Keratinocyte (primary cell): ENCODE measurements around the gene ZNF644.
"Not testable (repeated sequence)": the region's sequence is repeated elsewhere in the genome, so short reads cannot be mapped to it uniquely, and the experiment has no call there.

Experiments
- CTCF ChIP-seq, 3 experiments: IDR thresholded peaks in 1 of 3; conservative IDR thresholded peaks in 1 of 3; optimal IDR thresholded peaks in 1 of 3; 2 replicates in 2 of 3; 3 replicates in 1 of 3; pipeline versions ENCODE3 to v1.5.1; 2011; ENCODE audit warnings: low read length in 3 of 3, mild to moderate bottlenecking in 3 of 3, moderate library complexity in 2 of 3, control low read depth in 1 of 3, inconsistent platforms in 1 of 3; ENCODE audit not compliant: insufficient read depth in 2 of 3; ENCODE audit errors: extremely low read depth in 1 of 3
- EZH2 ChIP-seq: IDR thresholded peaks from one replicate; pipeline ENCODE4 v1.6.1; 2012; ENCODE audit warnings: inconsistent platforms, mild to moderate bottlenecking, low read length, moderate library complexity

DNA sequence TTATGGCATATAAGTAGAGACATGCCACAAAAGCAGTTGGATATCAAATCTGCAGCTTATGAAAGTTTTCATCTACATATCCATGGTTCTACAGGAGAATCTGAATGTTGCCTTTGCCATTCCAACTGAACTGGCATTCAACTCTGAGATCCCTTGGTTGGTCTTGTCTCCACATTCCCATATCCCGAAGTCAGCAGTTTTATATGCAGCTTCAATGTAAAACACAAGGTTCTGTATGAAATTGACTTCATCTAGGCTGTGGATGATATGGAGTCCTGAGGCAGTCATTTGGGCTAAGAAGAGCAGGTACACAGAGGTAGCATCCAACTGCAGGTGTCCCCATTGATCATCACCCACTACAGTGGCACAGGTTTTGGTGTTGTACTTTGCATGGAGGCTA is 129.0 kb downstream of the ZNF644 start:
- TF ChIP-seq CTCF (optimal IDR thresholded peaks at IDR 0.05 in 1 of 3, IDR thresholded peaks at IDR 0.05 in 1 of 3, conservative IDR thresholded peaks at IDR 0.05 in 1 of 3; ENCODE audit: extremely low read depth in 1 of 3, insufficient read depth in 2 of 3, low read length in 3 of 3); EZH2: not testable (repeated sequence)
